Aortic smooth muscle cell (primary cell): ENCODE data around the gene AKR1A1. TPM values are rescaled to one million over a fixed set of nuclear protein-coding genes. Genes with fewer than 3 reads are reported as not detected.

Experiments
- total RNA-seq: library from RNA; depleted of rRNA; stranded (reverse); fragments of >200 nt; gene quantifications from 2 replicates; pipeline ENCODE4 v1.2.3, GENCODE V29; 2014

Gene AKR1A1
- 174 and 209 TPM in 2 replicates for total RNA-seq

GRCh38 chr1:45550401-45551351, at the start of gene AKR1A1:
Gene AKR1A1 (plus strand): TSS chr1:45550826. CDS start chr1:45561795, 10,969 bp downstream.

DNA sequence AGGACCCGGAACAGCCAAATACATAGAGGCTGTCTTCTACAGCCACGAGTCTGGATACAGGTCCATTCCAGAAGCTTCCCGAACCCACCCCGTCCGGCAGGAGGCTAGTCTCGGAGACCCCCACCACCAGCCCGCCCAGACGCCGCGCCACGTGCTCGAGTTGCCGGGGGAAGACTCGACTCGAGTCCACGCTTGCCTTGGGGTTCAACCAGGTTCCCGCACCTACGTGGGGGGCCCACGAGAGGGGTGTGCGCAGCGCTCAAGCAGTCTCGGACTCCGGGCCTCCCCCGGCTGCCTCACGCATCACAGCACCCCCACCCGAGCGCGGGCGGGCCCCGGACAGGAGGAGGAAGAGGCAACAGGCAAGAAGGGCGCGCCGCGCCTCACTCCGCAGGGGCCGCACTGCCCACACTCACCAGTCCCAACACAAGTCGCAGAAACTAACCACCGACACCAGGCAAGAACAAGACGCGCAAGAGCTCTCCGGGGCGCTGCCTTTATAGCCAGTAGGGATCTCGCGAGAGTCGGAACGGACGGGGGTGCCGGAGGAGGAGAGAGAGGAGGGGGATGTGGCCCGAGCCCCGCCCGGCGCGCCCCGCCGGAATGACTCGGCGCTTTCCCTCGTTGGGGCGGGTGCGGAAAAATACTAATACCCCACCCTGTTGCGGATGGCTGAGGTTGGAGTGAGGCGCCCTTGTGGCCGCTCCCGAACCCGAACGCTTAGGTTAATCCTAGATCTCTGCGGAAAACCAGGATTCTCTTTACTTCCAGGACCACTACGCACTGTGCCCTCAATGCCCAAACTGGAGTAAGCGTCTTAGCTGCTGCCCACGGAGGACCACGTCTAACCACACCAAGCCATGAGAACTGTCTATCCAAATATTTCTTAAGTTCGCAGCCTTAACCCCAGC, 29.0 kb upstream of the AKR1A1 start, which contains the start of gene PRDX1:
Gene PRDX1 (minus strand): TSS at position 472 of the 911 bp plus-strand sequence. CDS start 2,841 bp downstream, outside the sequence.

DNA sequence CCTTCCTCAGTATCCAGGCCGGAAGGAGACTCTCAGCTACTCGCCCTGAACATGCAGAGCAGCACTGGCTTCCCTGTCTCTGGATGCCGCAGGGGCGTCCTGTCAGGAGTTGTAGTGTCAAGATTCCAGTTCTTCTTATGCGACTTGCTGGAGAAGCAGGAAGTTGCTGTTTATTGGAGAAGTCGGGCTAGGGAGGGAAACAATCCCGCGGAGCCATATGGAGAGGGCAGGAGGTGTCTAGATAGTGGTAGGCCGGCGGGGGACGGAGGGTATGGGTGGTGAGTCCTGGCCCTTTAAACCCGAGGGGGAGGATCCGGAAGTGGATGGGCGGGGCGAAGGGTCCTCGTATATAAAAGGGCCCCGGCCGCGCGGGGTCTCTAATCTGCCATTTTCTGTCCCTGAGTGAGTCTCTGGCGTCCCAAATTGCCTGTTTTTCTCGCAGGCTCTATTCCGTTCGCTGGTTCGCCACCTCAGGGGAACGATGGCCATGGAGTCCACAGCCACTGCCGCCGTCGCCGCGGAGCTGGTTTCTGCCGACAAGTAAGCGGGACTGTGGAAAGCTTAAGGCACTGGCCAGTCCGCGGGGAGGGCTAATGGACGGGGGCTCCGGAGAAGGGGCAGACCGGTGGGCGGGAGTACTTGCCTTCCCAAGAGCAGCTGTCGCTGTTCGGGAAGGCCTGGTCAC, 33.2 kb downstream of the AKR1A1 start, which contains the start of gene NASP:
Gene NASP (plus strand): TSS at position 376 of the 685 bp plus-strand sequence. CDS start 106 bp downstream, at position 482.

Other genes with a start within 250 kb of the AKR1A1 start
- gene HPDL, start 223.9 kb upstream of the AKR1A1 start, total RNA-seq = 0.19 and 0.40 TPM in 2 replicates
- gene TOE1, start 210.7 kb upstream of the AKR1A1 start, total RNA-seq = 9.4 and 13.1 TPM in 2 replicates
- gene MUTYH, start 210.4 kb upstream of the AKR1A1 start, total RNA-seq = 9.4 and 16.5 TPM in 2 replicates
- gene TESK2, start 59.7 kb upstream of the AKR1A1 start, total RNA-seq = 1.6 and 2.9 TPM in 2 replicates
- 0.53 and 0.56 TPM in 2 replicates for gene CCDC163, start 50.8 kb upstream of the AKR1A1 start, total RNA-seq
- 1.7 and 1.8 TPM in 2 replicates for gene MMACHC, start 50.5 kb upstream of the AKR1A1 start, total RNA-seq
- 559 and 636 TPM in 2 replicates for gene PRDX1, start 28.9 kb upstream of the AKR1A1 start, total RNA-seq
- gene NASP, start 33.2 kb downstream of the AKR1A1 start, total RNA-seq = 33.4 and 51.8 TPM in 2 replicates
- gene CCDC17, start 73.2 kb downstream of the AKR1A1 start, total RNA-seq = 0.53 and 0.75 TPM in 2 replicates
- gene GPBP1L1, start 135.7 kb downstream of the AKR1A1 start, total RNA-seq = 87.2 and 89.6 TPM in 2 replicates
- 12.2 and 13.1 TPM in 2 replicates for gene TMEM69, start 137.4 kb downstream of the AKR1A1 start, total RNA-seq
- gene IPP, start 199.8 kb downstream of the AKR1A1 start, total RNA-seq = 14.6 and 15.3 TPM in 2 replicates